Trophoblast cell (in vitro differentiated cells and primary cell): Measurements from ENCODE around the gene RXRB.

Experiments used
- DNase-seq, 2 donors: peaks; one replicate each; pipeline ENCODE4 v3.0.0-alpha.2; 2016
- H2AFZ ChIP-seq: 2 replicates; pipeline ENCODE4 v1.6.1; 2013; ENCODE audit warnings: low read length, moderate library complexity, mild to moderate bottlenecking; ENCODE audit not compliant: insufficient read depth, poor library complexity
- H2AK5ac ChIP-seq: 2 replicates; pipeline ENCODE4 v1.6.1; 2013; ENCODE audit warnings: mild to moderate bottlenecking, low read length
- H2BK120ac ChIP-seq: 2 replicates; pipeline ENCODE4 v1.6.1; 2013; ENCODE audit warnings: low read length, mild to moderate bottlenecking, moderate library complexity; ENCODE audit not compliant: insufficient read depth, poor library complexity
- H2BK12ac ChIP-seq: 2 replicates; pipeline ENCODE4 v1.6.1; 2013; ENCODE audit warnings: mild to moderate bottlenecking, low read length, moderate library complexity
- H2BK5ac ChIP-seq: 2 replicates; pipeline ENCODE4 v1.6.1; 2013; ENCODE audit warnings: low read length, low read depth, moderate library complexity, mild to moderate bottlenecking; ENCODE audit not compliant: poor library complexity
- H3K14ac ChIP-seq: 2 replicates; pipeline ENCODE4 v1.6.1; 2013; ENCODE audit warnings: mild to moderate bottlenecking, low read length
- H3K18ac ChIP-seq: 2 replicates; pipeline ENCODE4 v1.6.1; 2013; ENCODE audit warnings: mild to moderate bottlenecking, low read length
- H3K23ac ChIP-seq: 2 replicates; pipeline ENCODE4 v1.6.1; 2013; ENCODE audit warnings: low read length
- H3K27ac ChIP-seq: 2 replicates; pipeline ENCODE4 v1.5.1; 2013; ENCODE audit warnings: low read depth, mild to moderate bottlenecking, inconsistent platforms, low read length, moderate library complexity
- H3K27me3 ChIP-seq: 2 replicates; pipeline ENCODE4 v1.6.1; 2013; ENCODE audit warnings: inconsistent platforms, mild to moderate bottlenecking, low read length, moderate library complexity; ENCODE audit not compliant: insufficient read depth
- H3K36me3 ChIP-seq, 2 experiments: 1 replicate in 1 of 2; 2 replicates in 1 of 2; pipeline ENCODE4 v1.6.1; 2013; ENCODE audit warnings: low read length in 2 of 2, mild to moderate bottlenecking in 2 of 2, moderate library complexity in 1 of 2; ENCODE audit not compliant: insufficient read depth in 2 of 2, control insufficient read depth in 1 of 2
- H3K4ac ChIP-seq: 2 replicates; pipeline ENCODE4 v1.6.1; 2013; ENCODE audit warnings: low read depth, mild to moderate bottlenecking, low read length, moderate library complexity
- H3K4me1 ChIP-seq, 2 experiments: 1 replicate in 1 of 2; 2 replicates in 1 of 2; pipeline ENCODE4 v1.6.1; 2013; ENCODE audit warnings: low read length in 2 of 2, mild to moderate bottlenecking in 2 of 2, moderate library complexity in 1 of 2; ENCODE audit not compliant: insufficient read depth in 2 of 2, control insufficient read depth in 1 of 2
- H3K4me2 ChIP-seq: 2 replicates; pipeline ENCODE4 v1.6.1; 2013; ENCODE audit warnings: inconsistent platforms, mild to moderate bottlenecking, low read length, moderate library complexity
- H3K4me3 ChIP-seq: 2 replicates; pipeline ENCODE4 v1.5.1; 2013; ENCODE audit warnings: mild to moderate bottlenecking, low read depth, low read length, inconsistent platforms
- H3K79me1 ChIP-seq: one replicate; pipeline ENCODE4 v1.6.1; 2013; ENCODE audit warnings: low read length
- H3K79me2 ChIP-seq: 2 replicates; pipeline ENCODE4 v1.6.1; 2013; ENCODE audit warnings: low read length, mild to moderate bottlenecking; ENCODE audit not compliant: control insufficient read depth, insufficient read depth, poor library complexity
- H3K9ac ChIP-seq: 2 replicates; pipeline ENCODE4 v1.6.1; 2013; ENCODE audit warnings: mild to moderate bottlenecking, low read length
- H3K9me3 ChIP-seq: 2 replicates; pipeline ENCODE4 v1.6.1; 2013; ENCODE audit warnings: low read depth, mild to moderate bottlenecking, control low read depth, inconsistent platforms, low read length; ENCODE audit not compliant: insufficient read depth
- H4K12ac ChIP-seq: 2 replicates; pipeline ENCODE4 v1.6.1; 2013; ENCODE audit warnings: low read depth, mild to moderate bottlenecking, low read length, moderate library complexity
- H4K8ac ChIP-seq: 2 replicates; pipeline ENCODE4 v1.6.1; 2013; ENCODE audit warnings: low read depth, mild to moderate bottlenecking, low read length, moderate library complexity
- H4K91ac ChIP-seq: one replicate; pipeline ENCODE4 v1.6.1; 2013; ENCODE audit warnings: low read depth, mild to moderate bottlenecking, low read length, moderate library complexity
- WGBS: extraction: QIAGEN DNeasy Blood & Tissue Kit; methylation state at CpG from one replicate; pipeline ENCODE4 v1.1.7; 2013; ENCODE audit warnings: missing lambda C conversion rate; ENCODE audit not compliant: insufficient read length, insufficient coverage; ENCODE audit errors: extremely low coverage; 5-methylcytosine and 5-hydroxymethylcytosine counted together

Gene RXRB

GRCh38 chr6:33178755-33179475, 21.6 kb downstream of the RXRB start:
- no peak overlapping the region for H2AK5ac ChIP-seq
- WGBS: no CpG with 5 or more reads among the region's 10 CpGs
- DNase-seq: no peak
- no peak overlapping the region for H3K18ac ChIP-seq
- H4K8ac ChIP-seq: no peak overlapping the region
- no peaks in the 10 kb centered on the region for H3K27me3 ChIP-seq
- no peak overlapping the region for H2BK120ac ChIP-seq
- H3K27ac ChIP-seq: no peak overlapping the region
- H4K12ac ChIP-seq: no peak overlapping the region
- H2BK12ac ChIP-seq: no peak overlapping the region
- no peaks in the 10 kb centered on the region for H3K79me1 ChIP-seq
- H3K14ac ChIP-seq: no peak overlapping the region
- no peak overlapping the region for H3K9ac ChIP-seq
- H3K36me3 ChIP-seq: no peaks in the 10 kb centered on the region
- H3K4me3 ChIP-seq: no peak overlapping the region
- H3K4me1 ChIP-seq: no peaks in the 10 kb centered on the region
- H3K79me2 ChIP-seq: no peaks in the 10 kb centered on the region
- H3K4me2 ChIP-seq: no peak overlapping the region
- H3K4ac ChIP-seq: no peak overlapping the region
- H3K9me3 ChIP-seq: no peaks in the 10 kb centered on the region
- H2BK5ac ChIP-seq: no peak overlapping the region
- H4K91ac ChIP-seq: no peak overlapping the region
- no peak overlapping the region for H2AFZ ChIP-seq
- H3K23ac ChIP-seq: no peak overlapping the region

- Histone ChIP-seq H3K4me3 (no peak overlapping the region), H4K91ac (no peak overlapping the region), H4K8ac (no peak overlapping the region), H3K79me2 (no peaks in the 10 kb centered on the region), H3K18ac (no peak overlapping the region), H3K23ac (no peak overlapping the region), H3K9ac (no peak overlapping the region), H2BK5ac (no peak overlapping the region), H3K79me1 (no peaks in the 10 kb centered on the region), H2AFZ (no peak overlapping the region), H3K4me1 (no peaks in the 10 kb centered on the region), H3K27me3 (no peaks in the 10 kb centered on the region), H2BK12ac (no peak overlapping the region), H3K4ac (no peak overlapping the region), H4K12ac (no peak overlapping the region), H2BK120ac (no peak overlapping the region), H3K14ac (no peak overlapping the region), H3K36me3 (no peaks in the 10 kb centered on the region), H3K9me3 (no peaks in the 10 kb centered on the region), H2AK5ac (no peak overlapping the region), H3K4me2 (no peak overlapping the region), H3K27ac (no peak overlapping the region)
- no peak for DNase-seq
- no CpG with 5 or more reads among the region's 19 CpGs for WGBS
Observed at GRCh38 chr6:33177552-33178446, 22.7 kb downstream of the RXRB start.

DNA sequence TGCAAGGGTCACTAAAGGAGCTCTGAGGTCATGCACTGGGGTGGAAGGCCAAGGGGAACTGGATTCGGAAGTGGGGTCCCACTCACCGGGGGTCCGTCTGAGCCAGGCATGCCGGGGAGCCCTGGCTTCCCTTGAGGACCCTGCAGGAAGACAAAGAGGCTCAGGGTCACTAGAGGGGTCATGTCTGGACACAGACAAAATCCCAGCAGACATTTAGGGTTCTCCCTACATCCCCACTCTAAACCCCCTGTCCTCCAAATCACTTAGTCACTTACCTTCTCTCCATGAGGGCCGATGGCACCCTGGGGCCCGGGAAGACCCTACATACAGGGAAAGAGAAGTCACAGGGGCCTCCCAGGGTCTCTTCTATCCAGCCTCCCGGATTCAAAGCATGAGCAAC, 23.6 kb downstream of the RXRB start:
- Histone ChIP-seq H3K9me3 (no peaks in the 10 kb centered on the region), H4K12ac (no peak overlapping the region), H3K4ac (no peak overlapping the region), H3K23ac (no peak overlapping the region), H3K4me2 (no peak overlapping the region), H2AFZ (no peak overlapping the region), H4K8ac (no peak overlapping the region), H3K18ac (no peak overlapping the region), H3K27ac (no peak overlapping the region), H2BK120ac (no peak overlapping the region), H4K91ac (no peak overlapping the region), H3K79me2 (no peaks in the 10 kb centered on the region), H3K4me1 (no peaks in the 10 kb centered on the region), H2AK5ac (no peak overlapping the region), H3K36me3 (no peaks in the 10 kb centered on the region), H2BK12ac (no peak overlapping the region), H2BK5ac (no peak overlapping the region), H3K4me3 (no peak overlapping the region), H3K14ac (no peak overlapping the region), H3K79me1 (no peaks in the 10 kb centered on the region), H3K27me3 (no peaks in the 10 kb centered on the region), H3K9ac (no peak overlapping the region)
- DNase-seq: no peak
- WGBS: no CpG with 5 or more reads among the region's 7 CpGs

DNA sequence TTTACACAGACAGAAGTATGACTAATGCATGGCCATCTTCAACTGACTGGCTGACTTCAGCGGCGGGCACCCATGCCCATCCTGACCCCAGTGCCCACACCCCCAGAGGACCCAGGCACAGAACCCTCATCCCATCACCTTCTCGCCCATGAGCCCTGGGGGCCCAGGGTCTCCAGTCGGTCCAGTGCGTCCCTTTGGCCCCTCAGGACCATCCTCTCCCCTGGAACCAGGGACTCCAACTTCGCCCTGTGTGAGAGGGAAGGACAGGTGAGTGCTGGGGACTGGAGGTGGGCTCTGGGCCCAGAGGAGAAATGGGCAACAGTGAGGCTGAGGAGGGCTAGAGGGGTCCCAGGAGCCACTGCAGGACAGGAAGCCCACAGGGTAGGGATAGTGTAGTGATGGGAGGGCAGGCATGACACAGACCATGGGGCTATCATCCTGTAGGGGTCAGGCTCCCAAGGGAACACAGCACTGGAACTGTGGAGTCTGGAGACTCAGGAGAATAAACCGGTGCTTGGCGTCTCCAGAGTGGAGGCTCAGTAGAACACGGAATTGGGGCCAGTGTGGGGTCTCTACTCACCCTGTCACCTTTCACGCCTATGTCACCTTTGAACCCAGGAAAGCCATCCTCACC, 24.9 kb downstream of the RXRB start:
- H3K4ac ChIP-seq: no peak overlapping the region
- whole genome bisulfite sequencing: no CpG with 5 or more reads among the region's 10 CpGs
- H3K36me3 ChIP-seq: no peaks in the 10 kb centered on the region
- no peaks in the 10 kb centered on the region for H3K9me3 ChIP-seq
- no peak overlapping the region for H2AK5ac ChIP-seq
- DNase-seq: no peak
- H3K9ac ChIP-seq: no peak overlapping the region
- H3K4me2 ChIP-seq: no peak overlapping the region
- H3K23ac ChIP-seq: no peak overlapping the region
- H3K18ac ChIP-seq: no peak overlapping the region
- H2BK5ac ChIP-seq: no peak overlapping the region
- no peaks in the 10 kb centered on the region for H3K79me2 ChIP-seq
- no peak overlapping the region for H3K4me3 ChIP-seq
- H3K79me1 ChIP-seq: no peaks in the 10 kb centered on the region
- H2AFZ ChIP-seq: no peak overlapping the region
- no peak overlapping the region for H2BK120ac ChIP-seq
- no peak overlapping the region for H4K8ac ChIP-seq
- H3K27ac ChIP-seq: no peak overlapping the region
- H3K27me3 ChIP-seq: no peaks in the 10 kb centered on the region
- H3K14ac ChIP-seq: no peak overlapping the region
- no peak overlapping the region for H4K12ac ChIP-seq
- H2BK12ac ChIP-seq: no peak overlapping the region
- no peaks in the 10 kb centered on the region for H3K4me1 ChIP-seq
- no peak overlapping the region for H4K91ac ChIP-seq
